DMS153 treated with DMSO at 0.1 percent for 48 hours (cell line): Measurements from ENCODE around the gene GNA15.
"Not testable (repeated sequence)": the region's sequence is repeated elsewhere in the genome, so short reads cannot be mapped to it uniquely, and the experiment has no call there.

Experiments used
- DNase-seq: peaks from one replicate; lab custom pipeline; 2025; ENCODE audit not compliant: unreplicated experiment; lab: John Stamatoyannopoulos, UW

The GNA15 gene

GRCh38 chr19:3167533-3168272 is 31.9 kb downstream of the GNA15 start:
- DNase-seq: no peak

- DNase-seq: no peak
Measured at GRCh38 chr19:3171894-3172672, 36.2 kb downstream of the GNA15 start.

GRCh38 chr19:3172673-3173000 is 36.8 kb downstream of the GNA15 start:
- not testable (repeated sequence) for DNase-seq

- no peak for DNase-seq
Measured at GRCh38 chr19:3175781-3176714, 40.2 kb downstream of the GNA15 start.

- DNase-seq: no peak
Measured at GRCh38 chr19:3176715-3177501, 41.1 kb downstream of the GNA15 start.

- no peak for DNase-seq
Measured at GRCh38 chr19:3178377-3178972, 42.6 kb downstream of the GNA15 start, which contains the start of gene S1PR4. TSS of gene S1PR4 (plus strand) at chr19:3178769. CDS start at chr19:3178793, 24 bp downstream.

GRCh38 chr19:3178973-3179738 is 43.3 kb downstream of the GNA15 start:
- DNase-seq: no peak

GRCh38 chr19:3179739-3180293 is 44.0 kb downstream of the GNA15 start:
- no peak for DNase-seq

- no peak for DNase-seq
Measured at GRCh38 chr19:3183721-3184641, 48.1 kb downstream of the GNA15 start.

GRCh38 chr19:3184847-3185460 is 49.1 kb downstream of the GNA15 start:
- peak; percentile 95 for DNase-seq

GRCh38 chr19:3185461-3186159 is 49.8 kb downstream of the GNA15 start, which contains the start of gene NCLN:
TSS of gene NCLN (plus strand) at chr19:3185930. CDS start at chr19:3186031, 101 bp downstream.
- DNase-seq: peak; percentile 95

GRCh38 chr19:3186160-3186688 is 50.4 kb downstream of the GNA15 start:
- DNase-seq: no peak

GRCh38 chr19:3186891-3187661 is 51.2 kb downstream of the GNA15 start:
- no peak for DNase-seq

- DNase-seq: no peak
Measured at GRCh38 chr19:3187662-3188511, 52.1 kb downstream of the GNA15 start.
